Measurements from ENCODE around the gene SOHLH2. TPM values are rescaled to one million over a fixed set of nuclear protein-coding genes. Genes with fewer than 3 reads are reported as not detected.

SOHLH2 gene
- total RNA-seq, 1 donor from 2014 or later: not detected

GRCh38 chr13:36210738-36211137 is 3.6 kb downstream of the SOHLH2 start:
- no peak for DNase-seq
- Histone ChIP-seq H3K27ac (no peak overlapping the region), H3K9me3 (no peaks in the 10 kb centered on the region), H3K27me3 (no peaks in the 10 kb centered on the region), H3K4me3 (no peak overlapping the region), H3K4me1 (no peaks in the 10 kb centered on the region), H3K36me3 (no peaks in the 10 kb centered on the region)
- intact Hi-C loops (cut with DNase I): no loop called here
- TF ChIP-seq CTCF (IDR thresholded peaks at IDR 0.05): no peak
- no peak for ATAC-seq

GRCh38 chr13:36207672-36208071 is 6.7 kb downstream of the SOHLH2 start:
- Histone ChIP-seq H3K9me3 (no peaks in the 10 kb centered on the region), H3K4me3 (no peak overlapping the region), H3K4me1 (no peaks in the 10 kb centered on the region), H3K36me3 (no peaks in the 10 kb centered on the region), H3K27me3 (no peaks in the 10 kb centered on the region), H3K27ac (no peak overlapping the region)
- no peak for ATAC-seq
- no peak for TF ChIP-seq CTCF (IDR thresholded peaks at IDR 0.05)
- intact Hi-C loops (cut with DNase I): no loop called here
- DNase-seq: no peak

- Histone ChIP-seq H3K4me1 (no peaks in the 10 kb centered on the region), H3K27ac (no peak overlapping the region), H3K4me3 (no peak overlapping the region), H3K9me3 (no peaks in the 10 kb centered on the region), H3K27me3 (no peaks in the 10 kb centered on the region), H3K36me3 (no peaks in the 10 kb centered on the region)
- intact Hi-C loops (cut with DNase I): no loop called here
- ATAC-seq: no peak
- no peak for DNase-seq
- no peak for TF ChIP-seq CTCF (IDR thresholded peaks at IDR 0.05)
These were observed 21.1 kb downstream of the SOHLH2 start for GRCh38 chr13:36193151-36193855.

GRCh38 chr13:36192166-36192565 is 22.2 kb downstream of the SOHLH2 start:
- DNase-seq: no peak
- no peak for ATAC-seq
- H3K9me3 ChIP-seq: no peaks in the 10 kb centered on the region
- H3K4me3 ChIP-seq: no peak overlapping the region
- no peaks in the 10 kb centered on the region for H3K36me3 ChIP-seq
- TF ChIP-seq CTCF (IDR thresholded peaks at IDR 0.05): no peak
- no peak overlapping the region for H3K27ac ChIP-seq
- no peaks in the 10 kb centered on the region for H3K27me3 ChIP-seq
- H3K4me1 ChIP-seq: no peaks in the 10 kb centered on the region
- intact Hi-C loops (cut with DNase I): no loop called here

- Histone ChIP-seq H3K27me3 (no peaks in the 10 kb centered on the region), H3K36me3 (no peaks in the 10 kb centered on the region), H3K9me3 (no peaks in the 10 kb centered on the region), H3K4me3 (no peak overlapping the region), H3K4me1 (no peaks in the 10 kb centered on the region), H3K27ac (no peak overlapping the region)
- ATAC-seq (no peak), DNase-seq (no peak)
- TF ChIP-seq CTCF (IDR thresholded peaks at IDR 0.05): no peak
- intact Hi-C loops (cut with DNase I): no loop called here
These were observed 23.6 kb downstream of the SOHLH2 start for GRCh38 chr13:36190771-36191170.

GRCh38 chr13:36188441-36188840 is 25.9 kb downstream of the SOHLH2 start:
- Histone ChIP-seq H3K27me3 (no peaks in the 10 kb centered on the region), H3K27ac (no peak overlapping the region), H3K4me1 (no peaks in the 10 kb centered on the region), H3K9me3 (no peaks in the 10 kb centered on the region), H3K4me3 (no peak overlapping the region), H3K36me3 (no peaks in the 10 kb centered on the region)
- ATAC-seq (no peak), DNase-seq (no peak)
- no peak for TF ChIP-seq CTCF (IDR thresholded peaks at IDR 0.05)
- intact Hi-C loops (cut with DNase I): no loop called here

Data from upper lobe of right lung (tissue), 1 donor.